GM18867 (cell line): ENCODE measurements around the gene CCDC188.

Experiments
- ATAC-seq: cut with Tn5 transposase; IDR thresholded peaks from one replicate; pipeline ENCODE4 v1.9.1; 2021; ENCODE audit warnings: mild to moderate bottlenecking, moderate library complexity; ENCODE audit not compliant: unreplicated experiment

Gene CCDC188

DNA sequence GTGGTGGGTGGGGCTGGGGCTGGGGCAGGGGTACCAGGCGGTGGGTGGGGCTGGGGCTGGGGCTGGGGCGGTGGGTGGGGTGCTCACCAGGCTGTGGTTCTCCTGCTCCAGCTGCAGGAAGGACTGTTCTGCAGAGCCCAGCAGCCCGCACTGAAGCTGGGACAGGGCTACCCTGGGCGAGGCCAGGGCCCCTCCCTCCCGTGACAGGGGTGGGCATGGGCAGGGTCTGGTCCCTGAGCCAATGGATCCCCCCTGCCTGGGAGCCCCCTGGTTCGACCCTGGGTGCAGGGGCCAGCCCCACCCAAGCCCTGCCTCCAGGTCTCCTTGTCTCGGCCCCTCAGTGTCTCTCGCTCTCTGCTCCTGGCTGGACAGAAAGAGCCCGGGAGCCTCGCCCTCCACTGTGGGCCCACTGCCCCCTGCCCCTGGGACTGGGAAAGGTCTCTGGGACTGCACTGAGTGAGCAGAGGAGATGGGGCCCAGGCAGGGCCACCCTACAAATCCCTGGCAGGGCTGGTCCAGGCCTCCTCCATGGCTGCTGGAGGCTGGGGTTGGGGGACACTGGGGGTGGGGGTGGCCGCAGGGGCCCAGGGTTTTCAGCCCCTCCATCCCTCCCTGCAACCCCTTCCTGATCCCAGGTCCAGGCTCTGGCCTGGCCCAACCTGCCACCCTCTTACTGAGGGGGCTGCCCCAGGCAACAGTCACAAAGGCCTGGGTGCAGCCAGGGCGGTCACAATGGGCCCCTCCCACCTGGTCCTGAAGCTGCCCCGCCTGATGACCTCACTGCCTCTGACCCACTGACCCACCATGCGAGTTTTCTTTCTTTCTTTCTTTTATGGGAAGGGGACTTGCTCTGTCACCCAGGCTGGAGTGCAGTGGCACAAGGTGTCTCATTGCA, at the start of gene CCDC188:
CCDC188 (minus strand) TSS at position 675 of the 895 bp plus-strand sequence; CDS start at position 606, 69 bp downstream.
- ATAC-seq, result no peak

DNA sequence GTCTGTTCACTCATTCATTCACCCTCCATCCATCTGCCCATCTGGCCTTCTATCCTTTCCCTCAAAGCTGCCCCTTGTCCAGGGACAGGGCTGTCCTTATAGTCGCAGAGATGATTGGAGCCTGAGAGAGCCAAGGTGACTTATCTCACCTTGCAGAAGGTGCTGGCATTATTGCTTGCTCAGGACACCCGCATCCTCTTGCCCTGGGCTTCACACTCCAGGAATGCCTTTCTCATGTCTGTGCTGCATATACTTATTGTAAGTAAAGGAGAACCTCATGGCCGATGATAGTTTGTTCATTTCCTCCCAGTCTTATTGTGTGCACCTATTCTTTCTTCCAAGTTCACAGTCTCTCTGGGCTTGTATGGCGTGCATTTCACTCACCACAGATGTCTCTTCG, 49.1 kb upstream of the CCDC188 start:
- ATAC-seq, result no peak

GRCh38 chr22:20199413-20199842, 48.6 kb upstream of the CCDC188 start:
- no peak for ATAC-seq

DNA sequence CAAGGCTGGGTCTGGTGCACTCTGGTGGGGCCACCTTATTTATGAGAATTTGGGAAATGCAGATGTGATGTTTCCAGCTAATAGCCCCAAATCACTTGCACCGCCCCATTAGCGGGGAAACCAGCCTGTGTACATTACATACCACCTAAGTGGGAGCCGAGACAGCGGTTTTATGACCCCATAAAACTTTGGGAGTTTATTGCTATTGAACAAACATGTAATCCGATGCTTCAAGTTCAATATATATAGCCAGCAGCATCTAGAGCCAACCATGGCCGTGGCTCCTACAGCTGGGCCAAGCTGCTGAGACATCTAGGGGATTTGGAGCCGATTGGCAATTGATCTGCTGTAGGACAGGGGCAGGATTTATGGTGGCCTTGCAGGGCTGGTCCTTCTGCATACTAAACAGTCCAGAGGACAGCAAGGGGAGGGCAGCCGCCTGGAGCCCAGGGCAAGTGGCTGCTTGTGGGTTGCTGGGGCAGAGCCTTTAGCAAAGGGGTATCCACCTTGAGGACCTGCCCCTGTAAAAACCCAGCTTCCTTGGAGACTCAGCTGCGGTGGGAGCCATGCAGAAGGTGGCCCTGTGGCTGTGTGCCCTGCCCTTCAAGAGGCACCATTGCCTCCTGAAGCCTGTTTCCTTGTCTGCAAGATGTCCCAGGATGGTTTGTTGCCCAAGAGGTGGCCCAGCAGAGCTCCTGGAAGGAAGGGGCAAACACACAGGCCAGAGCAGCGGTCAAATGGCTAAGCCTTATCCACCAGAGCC, 47.9 kb upstream of the CCDC188 start:
- ATAC-seq, result no peak

GRCh38 chr22:20197407-20198030, 46.7 kb upstream of the CCDC188 start:
- ATAC-seq, result no peak

DNA sequence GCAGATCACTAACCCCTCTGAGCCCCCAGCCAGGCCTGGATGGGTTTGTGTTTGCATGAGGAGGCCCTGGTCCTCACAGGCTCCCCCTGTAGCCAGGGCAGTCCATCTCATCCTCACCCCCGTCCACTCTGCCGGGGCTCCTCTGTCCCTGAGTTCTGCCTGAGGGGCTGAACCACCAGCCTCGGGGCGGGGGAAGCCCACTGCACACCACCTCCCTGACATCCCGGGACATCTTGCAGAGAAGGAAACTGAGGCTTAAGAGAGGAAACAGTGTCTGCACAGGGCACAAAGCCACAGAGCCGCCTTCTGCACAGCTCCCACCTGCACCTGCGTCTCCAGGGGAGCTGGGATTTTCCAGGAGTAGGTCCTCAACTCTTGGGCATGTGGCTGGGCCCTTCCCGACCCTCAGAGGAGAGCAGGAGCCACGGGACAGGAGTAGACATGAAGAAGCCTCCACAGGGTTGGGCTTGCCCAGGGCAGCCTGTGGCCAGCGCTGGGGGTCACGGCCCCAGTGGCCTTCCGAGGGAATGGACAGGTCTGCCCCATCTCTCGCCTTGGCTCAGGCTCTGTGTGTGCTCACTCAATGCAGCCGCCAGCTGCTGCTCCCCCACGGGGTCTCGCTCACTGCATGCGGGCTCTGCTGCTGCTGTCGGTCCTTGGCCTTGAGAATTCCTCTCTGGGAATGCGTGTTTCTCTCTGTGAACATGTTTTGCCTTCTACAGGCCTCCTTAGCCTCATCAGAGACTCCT, 45.4 kb upstream of the CCDC188 start:
- no peak for ATAC-seq

- ATAC-seq, result no peak
These were observed 44.1 kb upstream of the CCDC188 start for GRCh38 chr22:20194681-20195593.

- ATAC-seq, result no peak
These were observed 43.1 kb upstream of the CCDC188 start for GRCh38 chr22:20193761-20194494.

DNA sequence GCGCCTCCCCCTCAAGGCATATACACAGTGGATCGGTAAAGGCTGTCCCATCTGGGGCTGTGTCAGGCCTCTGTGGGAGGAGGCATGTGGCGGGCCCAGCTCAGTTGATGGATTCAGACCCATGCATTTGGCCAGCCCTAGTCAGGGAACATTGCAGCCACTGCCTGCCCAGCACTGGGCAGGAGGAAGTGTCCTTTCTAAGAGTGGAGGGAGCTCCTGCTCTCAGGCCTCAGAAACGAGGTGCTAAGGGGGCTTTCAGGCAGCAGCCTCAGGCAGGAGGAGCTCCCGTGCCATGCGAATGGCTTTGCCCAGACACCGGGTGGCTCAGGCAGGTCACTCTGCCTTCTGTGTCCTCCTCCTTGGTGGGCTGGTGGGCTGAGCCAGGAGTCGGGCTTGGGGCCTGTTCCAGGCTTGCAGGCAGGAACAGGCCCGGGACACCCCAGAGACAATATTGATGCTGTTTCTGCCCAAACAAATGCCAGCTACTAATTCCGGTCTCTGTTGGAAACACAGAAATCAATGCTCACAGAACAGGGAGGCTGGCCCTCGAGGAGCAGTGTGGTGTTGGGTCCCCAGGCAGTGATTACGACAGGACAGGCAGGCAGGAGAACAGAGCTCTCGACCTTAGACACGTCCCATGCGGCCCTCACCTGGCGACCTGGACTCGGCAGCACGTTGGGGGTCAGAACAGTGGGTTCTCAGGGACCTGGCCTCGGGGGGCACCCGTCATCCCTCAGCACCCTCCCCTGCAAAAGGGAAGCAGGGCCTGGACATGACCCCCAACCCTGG, 42.3 kb upstream of the CCDC188 start:
- ATAC-seq, result no peak

- no peak for ATAC-seq
These were observed 41.6 kb upstream of the CCDC188 start for GRCh38 chr22:20192293-20192971.

DNA sequence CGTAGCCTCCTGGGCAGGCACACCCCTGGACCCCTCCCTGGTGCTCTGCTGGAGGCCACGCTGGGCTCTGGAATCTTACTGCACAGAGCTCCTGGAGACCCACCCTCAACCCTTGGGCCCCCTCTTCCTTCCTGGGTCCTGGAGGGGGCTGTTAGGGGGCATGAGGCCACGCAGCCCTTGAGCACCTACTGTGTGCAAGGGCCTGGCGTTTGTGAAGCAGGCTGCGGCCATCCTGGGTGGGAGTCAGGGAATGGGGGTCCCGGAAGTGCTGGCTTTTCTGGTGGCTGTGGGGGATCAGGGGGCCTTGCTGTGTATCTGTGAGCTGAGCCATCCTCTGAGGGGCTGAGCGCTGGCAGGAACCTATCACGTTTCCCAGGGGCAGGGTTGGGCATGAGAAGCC, 40.9 kb upstream of the CCDC188 start:
- no peak for ATAC-seq

DNA sequence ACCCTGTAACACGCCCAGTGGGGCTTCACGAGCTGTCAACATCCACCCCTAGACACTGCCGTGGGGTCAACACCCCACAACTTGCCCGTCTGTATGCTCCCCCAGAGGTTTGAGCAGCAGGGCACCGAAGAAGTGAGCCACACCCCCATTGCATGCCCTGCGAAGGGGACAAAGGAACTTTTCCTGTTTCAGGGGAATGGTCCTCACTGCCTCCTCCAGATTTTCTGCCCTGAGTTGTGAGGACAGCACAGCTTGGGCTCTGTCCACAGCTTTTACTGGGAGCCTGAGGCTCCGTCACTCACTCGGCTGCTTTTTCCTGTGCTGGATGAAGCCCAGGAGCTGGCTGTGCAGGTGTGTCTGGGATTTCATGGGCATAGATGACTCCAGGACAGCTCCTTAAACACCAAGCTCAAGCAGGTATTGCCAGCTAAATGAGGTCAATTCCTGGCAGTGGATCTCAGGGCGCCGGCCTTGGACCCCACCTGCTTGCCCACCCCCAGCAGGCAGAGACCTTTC, 40.2 kb upstream of the CCDC188 start:
- ATAC-seq, result no peak

DNA sequence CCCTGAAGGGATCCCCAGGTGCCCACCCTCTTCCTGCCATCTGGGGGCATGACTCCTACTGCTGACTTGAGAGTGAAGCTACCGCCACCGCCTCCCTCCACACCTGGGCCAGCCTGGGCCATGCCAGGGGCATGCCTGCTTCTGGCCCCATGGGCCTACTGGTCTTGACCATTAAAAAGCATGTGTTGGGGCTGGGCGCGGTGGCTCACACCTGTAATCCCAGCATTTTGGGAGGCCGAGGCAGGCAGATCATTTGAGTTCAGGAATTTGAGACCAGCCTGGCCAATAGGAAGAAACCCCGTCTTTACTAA, 37.7 kb upstream of the CCDC188 start:
- ATAC-seq, result no peak

DNA sequence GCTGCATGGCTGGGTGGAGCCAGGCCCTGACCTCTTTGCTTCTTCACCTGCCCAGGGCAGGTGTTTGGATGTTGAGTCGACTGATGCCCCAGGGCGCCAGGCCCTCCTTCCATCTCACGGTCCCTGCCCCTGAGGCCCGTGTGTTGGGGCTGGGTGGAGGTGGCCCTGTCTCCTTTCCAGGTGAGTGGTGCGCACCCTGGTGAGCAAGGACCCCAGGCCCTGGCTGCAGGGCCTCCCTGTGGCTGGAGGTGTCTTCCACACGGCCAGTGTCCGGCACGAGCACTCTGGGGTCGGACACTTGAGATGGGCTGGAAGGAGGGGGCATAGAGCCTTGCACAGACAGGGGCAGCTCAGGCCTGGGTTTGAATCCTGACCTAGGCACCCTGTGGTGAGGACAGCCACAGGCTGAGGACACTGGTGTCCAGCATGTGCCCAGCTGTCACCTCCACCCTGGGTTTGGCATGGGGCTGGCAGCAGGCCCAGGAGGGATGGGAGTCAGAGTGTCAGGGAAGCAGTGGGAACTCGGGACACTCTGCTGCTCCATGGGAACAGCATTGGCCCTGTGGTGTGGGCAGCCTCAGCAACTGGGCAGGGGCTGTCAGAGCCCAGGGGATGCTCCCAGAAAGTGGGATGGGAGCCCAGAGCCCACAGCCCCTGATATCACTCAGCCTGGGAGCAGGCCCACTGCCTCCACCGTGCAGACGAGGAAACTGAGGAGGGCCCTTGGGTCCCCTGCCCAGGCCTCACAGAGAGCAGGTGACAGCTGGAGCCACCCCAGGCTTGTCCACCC, 37.1 kb upstream of the CCDC188 start:
- no peak for ATAC-seq

DNA sequence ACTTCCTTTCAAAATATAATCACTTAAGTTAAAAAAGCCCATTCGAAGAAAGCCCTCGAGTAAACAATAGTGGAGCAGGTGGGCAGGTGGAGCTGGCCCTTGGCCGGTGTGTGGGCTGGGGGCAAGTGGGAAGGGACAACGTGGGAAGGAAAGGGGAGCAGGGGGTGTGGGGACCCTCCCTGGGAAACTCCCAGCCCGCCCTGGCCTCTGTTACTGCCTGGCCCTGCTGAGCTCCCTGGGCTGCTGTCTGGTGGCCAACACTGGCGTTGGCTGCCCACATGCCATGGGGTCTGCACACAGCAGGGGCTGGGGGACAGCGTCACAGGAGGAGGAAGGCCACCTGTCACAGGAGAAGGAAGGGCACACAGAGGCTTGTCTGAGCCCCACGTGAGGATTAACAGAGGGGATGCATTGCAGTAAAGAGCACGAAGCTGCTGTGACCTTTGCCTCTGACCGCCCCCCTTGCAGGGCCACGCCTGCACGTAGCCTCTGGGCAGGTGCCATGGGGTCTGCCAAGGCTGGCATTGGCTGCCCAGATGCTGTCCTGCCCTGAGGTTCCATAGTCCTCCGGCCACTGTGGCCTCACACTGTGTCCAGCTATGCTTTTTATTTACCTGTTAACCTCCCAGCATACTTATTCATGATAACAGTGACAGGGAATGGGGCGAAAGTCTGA, 36.2 kb upstream of the CCDC188 start:
- ATAC-seq, result no peak

- ATAC-seq, result no peak
These were observed 35.5 kb upstream of the CCDC188 start for GRCh38 chr22:20186183-20186870.
